Brain microvascular endothelial cell (primary cell): Measurements from ENCODE around the gene DUSP28.

ENCODE experiments used
- DNase-seq: peaks from one replicate; pipeline ENCODE4 v3.0.0-alpha.2; 2020
- H3K27ac ChIP-seq: fragments of 250-450 bp; sonication (Bioruptor Pico); 2 replicates; pipeline ENCODE4 v1.5.1; 2020; ENCODE audit warnings: mild to moderate bottlenecking, moderate library complexity
- H3K27me3 ChIP-seq: fragments of 250-450 bp; sonication (Bioruptor Pico); replicated peaks from 2 replicates; pipeline ENCODE4 v1.5.1; 2020; ENCODE audit warnings: mild to moderate bottlenecking
- H3K36me3 ChIP-seq: fragments of 250-450 bp; sonication (Bioruptor Pico); replicated peaks from 2 replicates; pipeline ENCODE4 v1.5.1; 2020; ENCODE audit warnings: mild to moderate bottlenecking
- H3K4me3 ChIP-seq: 2 replicates; pipeline ENCODE4 v1.5.1; 2011; ENCODE audit warnings: low read depth, mild to moderate bottlenecking, control low read depth, low read length, moderate library complexity
- in situ Hi-C: cut with HindIII; loops from 2 replicates; pipeline ENCODE4 v1.10.0; 2017; ENCODE audit warnings: low sequenced_read_pairs, low pct_ligation_motif_present
- TF ChIP-seq, protein P1 (sequence below): IDR thresholded peaks from 2 replicates; pipeline ENCODE4 v1.5.1; 2011; ENCODE audit warnings: low read depth, mild to moderate bottlenecking, moderate library complexity, low read length, control low read depth, inconsistent platforms; ENCODE audit errors: missing control alignments

Gene DUSP28

DNA sequence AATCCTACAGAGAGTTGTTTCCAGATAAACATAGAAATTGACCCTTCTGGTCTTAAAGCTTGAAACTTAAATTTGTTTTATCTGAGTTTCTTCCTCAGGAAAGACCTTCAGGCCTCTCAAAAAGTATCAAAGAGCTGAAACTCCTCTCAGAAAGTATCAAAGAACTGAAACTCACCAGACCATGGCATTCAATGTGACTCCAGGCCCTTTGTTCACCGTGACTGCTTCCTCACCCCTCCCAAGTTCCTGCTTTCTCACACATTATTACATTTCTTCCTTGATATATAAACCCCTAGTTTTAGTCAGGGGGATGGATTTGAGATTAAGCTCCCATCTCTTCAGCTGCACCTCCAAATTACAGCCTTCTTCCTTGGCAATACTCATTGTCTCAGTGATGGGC is 8.3 kb upstream of the DUSP28 start:
- Histone ChIP-seq H3K36me3 (peaks cover 4% of the 10 kb centered on the region), H3K27me3 (no peaks in the 10 kb centered on the region), H3K4me3 (no peak overlapping the region), H3K27ac (no peak overlapping the region)
- TF ChIP-seq, protein P1, sequence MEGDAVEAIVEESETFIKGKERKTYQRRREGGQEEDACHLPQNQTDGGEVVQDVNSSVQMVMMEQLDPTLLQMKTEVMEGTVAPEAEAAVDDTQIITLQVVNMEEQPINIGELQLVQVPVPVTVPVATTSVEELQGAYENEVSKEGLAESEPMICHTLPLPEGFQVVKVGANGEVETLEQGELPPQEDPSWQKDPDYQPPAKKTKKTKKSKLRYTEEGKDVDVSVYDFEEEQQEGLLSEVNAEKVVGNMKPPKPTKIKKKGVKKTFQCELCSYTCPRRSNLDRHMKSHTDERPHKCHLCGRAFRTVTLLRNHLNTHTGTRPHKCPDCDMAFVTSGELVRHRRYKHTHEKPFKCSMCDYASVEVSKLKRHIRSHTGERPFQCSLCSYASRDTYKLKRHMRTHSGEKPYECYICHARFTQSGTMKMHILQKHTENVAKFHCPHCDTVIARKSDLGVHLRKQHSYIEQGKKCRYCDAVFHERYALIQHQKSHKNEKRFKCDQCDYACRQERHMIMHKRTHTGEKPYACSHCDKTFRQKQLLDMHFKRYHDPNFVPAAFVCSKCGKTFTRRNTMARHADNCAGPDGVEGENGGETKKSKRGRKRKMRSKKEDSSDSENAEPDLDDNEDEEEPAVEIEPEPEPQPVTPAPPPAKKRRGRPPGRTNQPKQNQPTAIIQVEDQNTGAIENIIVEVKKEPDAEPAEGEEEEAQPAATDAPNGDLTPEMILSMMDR = no peak
- no peak for DNase-seq
- in situ Hi-C loops = no loop called here

DNA sequence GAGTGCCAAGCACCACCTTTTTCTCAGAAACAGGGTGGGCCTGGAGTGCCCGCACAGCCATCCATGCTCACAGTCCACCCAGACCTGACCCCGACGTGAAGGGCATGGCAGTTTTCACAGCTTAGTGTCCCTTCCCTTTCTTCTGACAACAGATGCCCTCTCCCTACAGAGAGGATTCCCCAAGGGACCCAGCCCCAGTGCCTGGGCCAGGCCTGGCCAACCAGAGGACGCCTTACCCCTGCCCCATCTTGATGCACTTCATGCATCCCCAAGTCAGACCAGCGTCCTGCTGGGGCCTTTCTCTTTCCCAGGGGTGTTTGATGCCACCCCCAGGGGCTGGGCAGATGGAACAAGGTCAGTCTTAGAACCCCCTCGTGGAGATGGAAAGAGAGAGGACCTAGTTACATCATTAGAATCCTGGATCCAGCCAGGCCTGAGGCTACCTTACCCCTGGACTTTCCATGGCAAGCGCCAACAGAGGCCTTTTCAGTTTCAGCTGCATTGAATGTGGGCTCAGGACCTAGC is 6.1 kb upstream of the DUSP28 start:
- Histone ChIP-seq H3K27me3 (no peaks in the 10 kb centered on the region), H3K27ac (no peak overlapping the region), H3K36me3 (peaks cover 4% of the 10 kb centered on the region), H3K4me3 (no peak overlapping the region)
- DNase-seq = no peak
- in situ Hi-C loops = no loop called here
- TF ChIP-seq, protein P1 = no peak

DNA sequence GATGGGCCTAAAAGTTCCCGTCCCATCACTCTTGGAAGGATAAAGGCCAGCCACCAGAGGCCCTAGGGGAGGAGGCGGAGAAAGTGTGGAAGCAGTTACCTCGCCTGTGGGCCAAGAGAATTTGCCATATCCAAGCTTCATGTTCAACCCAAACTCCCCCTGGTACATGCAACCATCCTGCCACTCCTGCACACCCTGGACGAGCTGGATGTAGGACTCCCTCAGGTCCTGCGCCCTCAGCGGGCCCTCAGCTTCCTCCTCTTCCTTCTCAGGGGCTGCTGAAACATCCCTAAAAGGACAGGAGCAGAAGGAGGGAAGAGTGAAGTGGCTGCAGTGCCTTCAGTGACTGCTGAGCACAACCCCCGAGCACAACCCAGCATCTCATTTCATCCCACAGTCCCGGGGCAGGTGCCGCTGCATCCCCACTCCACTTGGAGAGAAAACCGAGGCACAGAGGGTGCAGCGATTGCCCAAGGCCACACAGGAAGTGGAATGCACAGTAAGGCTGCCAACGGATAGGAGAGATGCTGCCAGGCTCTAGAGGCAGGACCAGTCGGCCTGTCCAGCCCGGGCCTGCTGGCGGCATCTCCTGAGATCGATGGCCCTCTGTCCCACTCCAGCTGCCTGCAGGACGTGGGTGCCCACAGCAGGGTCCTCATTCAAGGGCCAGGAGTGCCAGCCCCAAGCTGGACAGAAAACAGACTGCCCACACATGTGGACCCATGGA is 5.2 kb upstream of the DUSP28 start:
- no peak for DNase-seq
- Histone ChIP-seq H3K36me3 (peaks cover 4% of the 10 kb centered on the region), H3K27me3 (no peaks in the 10 kb centered on the region), H3K4me3 (no peak overlapping the region), H3K27ac (no peak overlapping the region)
- TF ChIP-seq, protein P1 = no peak
- in situ Hi-C loops = no loop called here

DNA sequence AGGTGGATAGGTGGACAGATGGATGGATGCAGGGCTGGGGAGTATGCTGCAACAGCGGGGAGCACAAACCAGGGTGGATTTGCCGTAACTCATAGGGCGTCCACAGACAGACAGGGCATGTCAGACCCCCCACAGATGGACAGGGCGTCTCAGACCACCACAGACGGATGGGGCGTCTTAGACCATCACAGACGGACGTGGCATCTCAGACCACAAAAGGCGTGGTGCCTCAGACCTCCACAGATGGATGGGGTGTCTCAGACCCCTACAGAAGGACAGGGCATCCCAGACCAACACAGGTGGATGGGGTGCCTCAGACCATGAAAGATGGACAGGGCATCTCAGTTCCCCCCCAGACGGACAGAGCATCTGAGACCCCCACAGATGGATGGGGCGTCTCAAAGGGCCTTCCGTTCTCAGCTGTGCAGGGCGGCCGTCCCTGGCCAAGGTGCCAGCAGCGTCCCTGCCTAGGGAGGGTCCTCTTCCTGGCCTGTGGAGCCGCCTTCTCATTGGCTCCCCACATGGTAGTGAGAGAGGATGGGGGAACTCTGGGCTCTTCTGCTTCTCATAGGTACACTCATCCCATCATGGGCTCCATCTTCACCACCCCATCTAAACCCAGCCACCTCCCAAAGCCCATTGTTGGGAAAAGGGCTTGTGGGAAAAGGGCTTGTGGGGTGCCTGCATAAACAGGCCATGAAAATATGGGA is 4.5 kb upstream of the DUSP28 start:
- H3K27ac ChIP-seq = no peak overlapping the region
- H3K36me3 ChIP-seq = peaks cover 4% of the 10 kb centered on the region
- no peak overlapping the region for H3K4me3 ChIP-seq
- no peaks in the 10 kb centered on the region for H3K27me3 ChIP-seq
- in situ Hi-C loops = no loop called here
- DNase-seq = no peak
- TF ChIP-seq, protein P1 = no peak

DNA sequence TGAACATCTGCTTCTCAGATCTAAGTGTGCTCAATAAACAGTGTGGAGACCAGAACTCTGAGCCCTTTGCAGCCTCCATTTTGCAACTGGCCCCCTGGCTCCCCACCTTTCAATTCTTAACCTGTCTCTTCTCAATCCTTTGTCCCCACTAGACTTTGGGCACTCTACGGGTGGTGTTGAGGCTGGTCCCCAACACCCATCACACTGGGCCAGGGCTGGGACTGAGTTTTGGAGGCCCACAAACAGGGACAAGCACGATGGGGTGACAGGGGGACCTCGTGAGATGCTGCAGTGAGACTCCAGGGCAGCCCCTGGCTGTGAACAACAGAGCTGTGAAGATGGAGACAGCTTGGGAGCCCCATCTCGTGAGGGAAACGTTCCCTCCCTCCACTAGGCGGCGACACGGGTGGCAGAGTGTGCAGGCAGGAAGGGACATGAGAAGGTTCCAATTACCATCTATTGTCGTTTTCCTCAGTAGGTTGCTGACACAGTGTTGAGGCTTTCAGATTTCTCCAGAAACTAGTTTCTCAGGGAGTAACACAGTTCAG is 3.5 kb upstream of the DUSP28 start:
- Histone ChIP-seq H3K4me3 (peak overlapping the region; percentile 56), H3K27me3 (no peaks in the 10 kb centered on the region), H3K27ac (no peak overlapping the region), H3K36me3 (peaks cover 4% of the 10 kb centered on the region)
- DNase-seq = peak; percentile 49
- TF ChIP-seq, protein P1 = peak; percentile 82
- in situ Hi-C loops = no loop called here
